ENCODE results near the gene OR1K1. TPM values are rescaled to one million over a fixed set of nuclear protein-coding genes. Genes with fewer than 3 reads are reported as not detected.

The OR1K1 gene
- total and polyA plus RNA-seq, 2 donors (not counting 3 experiments of a cell fraction or from before 2014, with no cell fraction given) = not detected

- no peaks in the 10 kb centered on the region for H3K9me1 ChIP-seq (replicated peaks; ENCODE audit: control insufficient read depth, extremely low read depth, insufficient read depth, low read length)
- H3K27me3 ChIP-seq (ENCODE audit: control insufficient read depth in 2 of 2, insufficient read depth in 2 of 2, low read length in 2 of 2) = peaks cover 1 to 3% of the 10 kb centered on the region in 2 experiments
- H3K4me1 ChIP-seq (ENCODE audit: control insufficient read depth, extremely low read depth, insufficient read depth, low read length) = no peaks in the 10 kb centered on the region
- dilution Hi-C loops (cut with MboI; ENCODE audit: extremely low pct_ligation_motif_present, low sequenced_read_pairs) = no loop called here
- no peak overlapping the region for H3K27ac ChIP-seq (ENCODE audit: insufficient read depth, low read depth, low read length)
- intact Hi-C loops (cut with micrococcal nuclease) = no loop called here
- no peaks in the 10 kb centered on the region for H3K36me3 ChIP-seq (ENCODE audit: control insufficient read depth in 2 of 2, extremely low read depth in 1 of 2, insufficient read depth in 2 of 2, low read length in 2 of 2)
- BruUV-seq (replicated peaks) = no TSS peak
- no peaks in the 10 kb centered on the region for H4K20me1 ChIP-seq (replicated peaks; ENCODE audit: control insufficient read depth, extremely low read depth, insufficient read depth, low read length)
- no peak overlapping the region for H3K4me3 ChIP-seq (replicated peaks in 1 of 3; ENCODE audit: insufficient read depth in 1 of 3, low read depth in 1 of 3, low read length in 3 of 3)
- POLR2A ChIA-PET = no interaction called here
- CTCF ChIA-PET = no interaction called here
- DNase-seq (ENCODE audit: low read depth, low spot score) (no peak), FAIRE-seq (no peak)
- H3K9ac ChIP-seq (replicated peaks; ENCODE audit: extremely low read depth, insufficient read depth, low read length) = no peak overlapping the region
- no peak overlapping the region for H2AFZ ChIP-seq (ENCODE audit: low read depth, low read length)
- TF ChIP-seq MYC (IDR thresholded peaks at IDR 0.05; ENCODE audit: low read depth, low read length) (no peak), EZH2 (IDR thresholded peaks at IDR 0.05; ENCODE audit: borderline replicate concordance, low read depth, low read length, severe bottlenecking) (no peak), POLR2A (IDR thresholded peaks at IDR 0.05; ENCODE audit: low read depth, low read length) (no peak), POLR2AphosphoS5 (IDR thresholded peaks at IDR 0.05; ENCODE audit: insufficient read depth, low read depth, low read length) (no peak), FOS (IDR thresholded peaks at IDR 0.05; ENCODE audit: borderline replicate concordance, insufficient read depth, low read length) (no peak), MAX (IDR thresholded peaks at IDR 0.05; ENCODE audit: insufficient read depth, insufficient read length) (no peak)
- TF ChIP-seq, protein P1, sequence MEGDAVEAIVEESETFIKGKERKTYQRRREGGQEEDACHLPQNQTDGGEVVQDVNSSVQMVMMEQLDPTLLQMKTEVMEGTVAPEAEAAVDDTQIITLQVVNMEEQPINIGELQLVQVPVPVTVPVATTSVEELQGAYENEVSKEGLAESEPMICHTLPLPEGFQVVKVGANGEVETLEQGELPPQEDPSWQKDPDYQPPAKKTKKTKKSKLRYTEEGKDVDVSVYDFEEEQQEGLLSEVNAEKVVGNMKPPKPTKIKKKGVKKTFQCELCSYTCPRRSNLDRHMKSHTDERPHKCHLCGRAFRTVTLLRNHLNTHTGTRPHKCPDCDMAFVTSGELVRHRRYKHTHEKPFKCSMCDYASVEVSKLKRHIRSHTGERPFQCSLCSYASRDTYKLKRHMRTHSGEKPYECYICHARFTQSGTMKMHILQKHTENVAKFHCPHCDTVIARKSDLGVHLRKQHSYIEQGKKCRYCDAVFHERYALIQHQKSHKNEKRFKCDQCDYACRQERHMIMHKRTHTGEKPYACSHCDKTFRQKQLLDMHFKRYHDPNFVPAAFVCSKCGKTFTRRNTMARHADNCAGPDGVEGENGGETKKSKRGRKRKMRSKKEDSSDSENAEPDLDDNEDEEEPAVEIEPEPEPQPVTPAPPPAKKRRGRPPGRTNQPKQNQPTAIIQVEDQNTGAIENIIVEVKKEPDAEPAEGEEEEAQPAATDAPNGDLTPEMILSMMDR (IDR thresholded peaks at IDR 0.05; ENCODE audit: extremely low read depth in 1 of 2, insufficient read depth in 1 of 2, low read depth in 1 of 2, low read length in 2 of 2) = no peak
- no peaks in the 10 kb centered on the region for H3K9me3 ChIP-seq (replicated peaks; ENCODE audit: control insufficient read depth, insufficient read depth, low read length)
- H3K4me2 ChIP-seq (ENCODE audit: insufficient read depth, low read length) = no peak overlapping the region
- no peaks in the 10 kb centered on the region for H3K79me2 ChIP-seq (ENCODE audit: control insufficient read depth, insufficient read depth, low read length)
Observed at GRCh38 chr9:122780026-122780425, 19.9 kb upstream of the OR1K1 start.

Data from endothelial cell of umbilical vein (primary cell).